Left renal cortex interstitium (tissue), 4 donors: ENCODE data around the gene KRT7. TPM values are rescaled to one million over a fixed set of nuclear protein-coding genes. Genes with fewer than 3 reads are reported as not detected.
"Not testable (repeated sequence)": the region's sequence is repeated elsewhere in the genome, so short reads cannot be mapped to it uniquely, and the experiment has no call there.

ENCODE experiments used
- DNase-seq, 4 donors: peaks; one replicate each; pipeline ENCODE4 v3.0.0-alpha.2; 2013; ENCODE audit warnings: low read depth in 4 of 4, low spot score in 2 of 4, missing footprints in 1 of 4
- polyA plus RNA-seq, 4 donors: library from polyadenylated mRNA; unstranded; fragments of 120-200 nt; gene quantifications; one replicate each; pipeline ENCODE4 v1.2.1, GENCODE V29; 2013; ENCODE audit not compliant: insufficient read length in 4 of 4

Gene KRT7
- polyA plus RNA-seq, 4 donors, result 61.8 to 110 (median 77.3) TPM

DNA sequence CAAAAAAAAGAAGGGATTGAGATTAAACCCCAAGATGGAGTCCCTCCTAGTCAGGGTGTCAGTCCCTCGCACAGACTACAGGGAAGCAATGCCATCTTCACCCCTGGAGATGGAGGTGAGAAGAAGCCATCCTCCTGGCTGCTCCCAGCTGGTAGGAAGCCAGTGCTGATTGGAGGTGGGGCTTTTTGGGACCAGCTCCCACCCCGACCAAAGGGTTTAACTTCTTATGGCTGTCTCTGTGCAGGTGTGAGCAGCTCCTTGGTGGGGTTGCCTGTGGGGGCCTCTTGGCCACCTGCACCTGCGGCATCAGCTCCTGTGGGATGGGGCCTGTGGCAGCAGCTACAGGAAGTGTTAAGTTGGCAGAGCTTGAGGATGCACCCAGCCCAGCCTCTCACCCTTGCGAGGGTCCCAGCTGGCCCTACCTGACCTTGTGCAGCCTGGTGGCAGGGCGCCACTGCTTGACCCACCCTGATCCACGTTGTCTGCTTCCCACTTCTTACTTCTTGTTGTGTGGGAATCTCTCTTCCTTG, 37.6 kb downstream of the KRT7 start:
- no peak for DNase-seq

DNA sequence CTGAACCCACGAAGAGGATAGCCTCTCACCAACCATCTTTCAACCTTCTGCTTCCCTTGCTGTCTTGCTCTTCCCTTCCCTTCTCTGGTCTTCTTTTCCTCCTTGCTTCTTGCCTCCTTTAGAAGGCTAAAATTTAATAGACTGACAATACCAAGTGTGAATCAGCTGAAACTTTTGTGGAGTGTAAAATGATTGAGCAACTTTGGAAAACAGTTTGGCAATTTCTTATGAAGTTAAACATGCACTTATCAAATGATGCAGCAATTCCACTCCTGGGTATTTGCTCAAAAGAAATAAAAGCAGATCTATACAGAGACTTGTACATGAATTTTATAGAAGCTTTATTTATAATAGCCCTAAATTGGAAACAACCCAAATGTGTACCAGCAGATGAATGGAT, 38.1 kb downstream of the KRT7 start:
- no peak for DNase-seq

DNA sequence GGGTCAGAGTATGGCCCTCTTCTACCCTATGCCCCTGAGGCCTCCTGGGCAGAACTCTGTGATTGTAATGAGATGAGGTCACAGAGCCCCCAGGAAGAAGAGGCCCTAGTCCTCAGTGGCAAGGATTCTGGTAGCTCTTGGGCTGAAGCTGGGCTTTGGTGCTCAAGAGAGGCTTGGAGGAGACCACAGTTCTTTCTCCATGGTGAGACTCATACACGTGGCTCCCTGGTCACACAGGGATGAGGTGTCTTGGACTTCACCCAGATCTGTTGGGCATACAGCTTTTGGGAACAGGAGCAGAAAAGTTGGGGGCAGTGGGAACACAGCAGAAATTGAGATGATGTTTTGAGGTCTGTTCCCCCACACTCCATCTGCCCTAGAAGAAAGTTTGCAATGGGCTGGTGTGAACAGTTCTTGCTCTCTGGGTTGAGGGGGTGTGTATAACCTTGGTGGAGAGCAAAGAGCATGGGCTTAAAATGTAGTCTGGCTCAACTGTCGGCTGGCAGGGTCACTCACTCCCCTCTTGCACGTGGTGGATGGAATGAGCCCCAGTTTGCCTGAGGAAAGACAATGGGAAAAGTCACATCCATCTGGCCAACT, 41.6 kb downstream of the KRT7 start, which contains the start of gene KRT86:
Gene KRT86, plus strand, starts transcription at position 125 of the 600 bp plus-strand sequence. CDS start 27,272 bp downstream, outside the sequence.
- DNase-seq, result no peak

DNA sequence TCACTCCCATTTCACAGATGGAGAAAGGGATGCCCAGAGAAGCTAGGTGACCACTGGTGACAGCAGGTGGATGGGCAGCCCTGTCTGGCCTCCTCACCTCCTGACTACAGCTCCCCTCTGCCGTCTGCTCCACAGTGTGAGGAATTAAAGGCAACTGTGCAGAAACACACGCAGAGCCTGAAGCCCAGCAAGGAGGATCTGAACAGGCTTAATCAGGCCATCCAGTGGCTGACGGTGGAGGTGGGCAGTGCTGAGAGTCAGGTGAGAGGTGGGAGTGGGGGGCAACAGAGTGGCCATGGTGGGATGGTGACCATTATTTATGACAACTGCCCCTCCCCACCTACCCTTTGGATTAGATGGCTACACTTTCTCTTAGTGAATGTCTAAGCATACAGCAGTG, 42.6 kb downstream of the KRT7 start:
- DNase-seq, result no peak

DNA sequence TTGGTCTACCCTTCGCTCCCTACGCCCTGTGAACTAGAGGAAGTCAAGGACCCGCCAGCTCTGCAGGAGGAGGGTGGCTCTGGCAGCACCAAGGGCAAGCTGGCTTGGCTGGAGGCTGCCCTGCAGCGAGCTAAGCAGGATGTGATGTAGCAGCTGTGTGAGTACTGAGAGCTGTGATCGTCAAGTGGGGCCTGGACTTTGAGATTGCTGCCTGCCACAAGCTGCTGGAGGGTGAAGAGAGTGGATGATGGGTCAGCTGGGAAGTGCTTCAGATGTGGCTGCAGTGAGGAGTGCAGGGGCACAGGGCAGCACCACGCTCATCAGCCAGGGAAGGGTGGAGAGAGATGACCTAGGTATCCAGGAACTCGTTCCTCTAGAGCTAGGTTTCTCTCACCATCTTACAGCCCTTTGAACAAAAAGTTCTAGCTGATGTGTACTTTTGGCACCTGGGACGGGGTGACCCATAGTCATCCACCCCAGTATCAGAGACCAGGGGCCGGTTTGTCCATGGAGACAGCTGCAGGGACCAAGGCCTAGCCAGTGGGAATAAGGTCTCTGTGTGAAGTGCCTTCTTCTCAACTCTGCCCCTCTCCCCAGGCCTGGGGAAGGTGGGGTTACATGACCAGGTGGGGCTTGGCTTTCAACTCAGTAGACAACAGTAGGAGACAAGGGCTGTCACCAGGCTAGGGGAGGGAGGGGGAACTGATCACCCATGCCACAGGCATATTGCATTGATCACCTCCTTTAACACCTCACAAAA, 44.6 kb downstream of the KRT7 start:
- DNase-seq, result no peak

DNA sequence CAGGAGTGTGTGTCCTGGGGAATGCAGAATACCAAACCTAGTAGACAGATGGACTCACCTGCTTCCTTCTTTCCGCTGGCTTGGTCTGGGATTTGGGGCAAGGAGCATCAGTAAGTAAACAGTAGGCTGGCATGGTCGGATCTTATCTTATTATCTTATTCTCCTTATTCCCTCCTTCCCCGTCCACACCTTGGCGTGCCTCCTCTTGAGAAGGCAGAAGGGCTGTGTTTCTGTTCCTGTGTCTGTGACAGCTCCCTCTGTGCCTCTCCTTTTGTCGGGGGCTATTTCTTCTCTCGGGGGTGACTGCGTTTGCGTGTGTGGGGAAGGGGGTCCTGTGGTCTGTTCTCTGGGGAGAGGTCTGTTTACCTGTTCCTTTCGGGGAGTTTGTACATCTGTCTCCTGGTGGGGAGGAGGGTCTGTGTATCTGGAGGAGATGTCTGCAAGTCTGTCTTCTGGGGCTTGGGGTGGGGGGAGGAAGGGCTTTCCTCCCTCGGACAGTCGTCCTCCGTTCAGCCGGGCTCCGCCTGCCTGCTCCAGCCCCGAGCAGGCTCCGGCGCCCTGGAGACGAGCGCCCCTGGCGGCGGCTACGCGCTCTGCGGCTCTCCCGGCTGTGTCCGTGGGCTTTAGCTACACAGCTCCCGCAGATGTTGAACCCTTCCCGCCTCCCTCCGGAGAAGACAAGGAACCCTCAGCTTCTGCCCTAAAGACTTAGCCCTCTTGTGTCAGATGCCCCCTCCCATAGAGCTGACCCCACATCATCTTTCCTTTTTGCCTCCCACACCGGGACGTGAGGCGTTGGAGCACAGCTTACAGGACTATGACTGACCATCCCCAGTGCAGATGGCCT, 45.8 kb downstream of the KRT7 start:
- peak in 3 of 4 donors; percentile 56 to 61 (median 59) for DNase-seq

DNA sequence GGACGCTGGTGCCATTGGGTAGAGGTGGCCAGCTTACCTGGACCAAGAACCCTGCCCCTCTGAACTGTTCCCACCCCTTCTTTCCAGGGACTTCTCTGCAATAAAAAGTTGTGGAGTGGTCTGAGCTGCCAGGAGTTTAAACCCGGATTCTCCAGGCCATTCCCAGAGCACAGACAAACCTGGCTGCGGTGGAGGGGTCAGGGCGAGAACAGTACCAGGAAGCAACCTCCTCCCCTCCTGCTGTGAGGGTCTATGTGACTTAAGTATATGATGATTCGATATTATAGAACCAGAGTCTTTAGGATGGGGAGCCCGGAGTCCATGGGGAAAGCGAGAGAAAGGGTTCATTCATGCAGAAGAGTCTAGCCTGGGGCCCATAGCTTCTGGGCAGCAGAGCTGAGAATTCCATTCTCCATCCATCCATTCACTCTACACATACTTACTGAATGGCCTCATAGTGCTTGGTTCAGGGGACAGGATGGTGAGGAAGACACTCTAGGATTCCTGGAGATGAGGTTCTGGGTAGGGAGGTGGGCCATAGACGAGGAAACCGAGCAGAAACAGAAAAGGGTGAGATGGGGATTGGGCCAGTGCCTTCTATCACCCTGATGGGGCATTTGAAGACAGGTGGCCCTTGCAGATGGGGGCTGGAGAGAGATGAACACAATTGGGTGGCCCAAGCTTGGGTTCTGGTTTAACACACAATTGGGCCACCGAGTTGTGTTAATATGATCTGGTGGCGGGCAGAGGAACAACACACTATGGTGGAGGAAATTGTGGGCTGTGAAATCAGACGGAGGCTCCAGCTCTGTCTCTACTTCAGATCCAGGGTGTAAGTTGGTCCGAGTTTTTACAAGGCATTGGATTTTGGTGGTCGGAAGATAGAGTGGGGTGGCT, 46.6 kb downstream of the KRT7 start:
- DNase-seq, result no peak

DNA sequence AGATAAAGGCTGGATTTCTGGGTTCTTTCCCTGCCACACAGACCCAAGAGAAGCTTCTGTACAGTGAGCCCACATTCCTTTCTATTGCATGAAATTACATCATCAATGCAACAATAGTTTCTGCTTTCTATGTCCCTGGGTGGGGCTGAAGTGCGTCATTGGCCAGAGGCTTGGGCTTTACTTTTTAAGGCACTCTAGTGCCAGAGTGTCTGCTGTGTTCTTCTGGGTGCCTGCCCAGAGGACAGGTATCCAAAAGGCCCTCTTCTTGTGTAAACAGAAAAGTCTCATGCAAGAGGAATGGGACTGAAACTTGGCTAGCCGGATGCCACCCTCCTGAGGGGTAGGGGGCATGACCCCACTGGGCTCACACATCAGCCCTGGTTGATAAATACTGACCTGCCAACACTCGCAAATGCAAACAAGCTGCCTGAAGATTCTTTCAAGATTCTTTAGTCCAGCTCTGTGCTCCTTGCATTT, 47.3 kb downstream of the KRT7 start:
- DNase-seq, result no peak

DNA sequence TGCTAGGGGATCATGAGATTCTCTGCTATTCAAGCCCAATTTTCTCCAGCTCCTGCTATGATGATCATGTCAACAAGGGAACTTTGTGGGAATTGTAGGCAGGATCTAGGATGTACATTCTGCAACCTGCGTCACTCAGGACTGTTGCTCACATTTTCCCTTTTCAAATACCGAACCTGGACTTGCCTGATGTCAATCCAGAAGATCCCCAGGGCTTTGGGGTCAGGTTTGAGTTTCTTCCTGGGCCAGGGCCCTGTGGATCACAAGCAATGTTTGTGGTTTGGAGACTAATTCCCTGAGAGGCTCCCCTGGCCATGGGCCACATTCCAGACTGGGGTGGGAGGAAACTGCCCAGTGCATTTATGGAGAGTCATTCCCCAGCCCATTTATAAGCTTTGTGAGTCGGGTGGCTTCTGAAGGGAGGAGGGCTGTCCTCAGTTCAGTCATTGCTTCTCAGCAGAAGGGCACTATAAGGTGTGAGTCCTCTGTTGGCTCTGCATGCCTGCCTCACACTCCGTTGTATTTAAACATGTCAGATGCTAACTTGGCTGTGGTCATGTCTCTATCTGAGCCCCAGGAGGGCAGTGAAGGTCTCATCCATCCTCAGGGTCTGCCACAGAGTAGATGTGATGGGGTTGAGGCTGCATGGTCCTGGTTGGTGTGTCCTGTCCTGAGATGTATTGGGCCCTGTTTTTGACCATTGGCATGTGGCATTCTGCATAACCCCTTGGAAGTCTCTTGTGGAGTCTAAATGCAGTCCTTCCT, 47.9 kb downstream of the KRT7 start:
- no peak for DNase-seq

DNA sequence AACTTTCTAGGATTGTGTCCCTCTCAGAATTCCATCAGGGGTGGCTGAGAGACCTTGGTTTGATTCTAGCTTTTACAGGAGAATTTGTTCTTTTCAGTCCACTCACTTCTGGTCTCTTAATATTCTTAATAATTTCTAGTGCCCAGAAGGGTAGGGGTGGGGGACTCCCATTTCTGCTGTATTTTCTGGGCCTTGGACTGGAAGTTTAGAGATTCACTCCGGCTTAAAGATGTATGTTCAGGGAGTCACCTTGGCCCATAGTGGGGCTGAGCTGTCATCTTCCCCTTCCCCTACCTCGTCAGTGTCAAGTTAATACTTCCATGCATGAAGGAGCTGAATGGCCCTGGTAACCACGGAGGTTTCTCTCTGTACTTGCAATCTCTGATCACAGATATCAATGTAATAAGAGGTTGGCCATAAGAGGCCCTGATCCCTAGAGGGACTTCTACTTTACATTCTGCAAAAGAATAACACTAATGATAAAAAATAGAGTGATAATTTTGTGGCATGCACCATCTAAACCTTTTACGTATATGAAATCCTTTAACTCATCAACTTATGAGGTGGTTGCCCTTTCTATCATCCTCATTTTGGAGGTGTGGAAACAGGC, 51.6 kb downstream of the KRT7 start:
- no peak for DNase-seq

DNA sequence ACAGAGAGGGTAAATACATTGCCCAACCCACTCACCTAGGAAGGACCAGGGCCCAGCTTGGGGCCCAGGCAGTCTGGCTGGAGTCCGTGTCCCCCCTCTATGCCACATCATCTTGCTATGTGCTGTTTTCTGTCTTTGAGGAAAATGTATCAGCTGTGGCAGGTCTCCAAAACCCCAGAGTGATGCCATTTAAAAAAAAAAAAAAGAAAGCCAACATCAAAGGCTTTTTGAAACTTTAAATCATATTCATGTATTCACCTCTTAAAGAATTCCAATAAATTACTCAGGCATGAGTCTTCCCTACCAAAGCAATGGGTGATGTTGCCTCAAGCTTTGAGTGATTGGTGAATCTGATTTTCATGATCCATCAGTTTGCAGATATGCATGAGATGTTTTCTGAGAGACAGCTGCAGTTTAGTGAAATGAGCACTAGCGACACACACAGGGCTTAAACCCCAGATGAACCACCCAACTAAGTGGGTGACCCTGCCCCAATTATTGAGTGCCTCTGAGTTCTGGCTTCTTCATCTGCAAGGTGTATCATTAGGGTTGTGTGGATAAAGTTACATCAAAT, 52.2 kb downstream of the KRT7 start:
- DNase-seq, result no peak

DNA sequence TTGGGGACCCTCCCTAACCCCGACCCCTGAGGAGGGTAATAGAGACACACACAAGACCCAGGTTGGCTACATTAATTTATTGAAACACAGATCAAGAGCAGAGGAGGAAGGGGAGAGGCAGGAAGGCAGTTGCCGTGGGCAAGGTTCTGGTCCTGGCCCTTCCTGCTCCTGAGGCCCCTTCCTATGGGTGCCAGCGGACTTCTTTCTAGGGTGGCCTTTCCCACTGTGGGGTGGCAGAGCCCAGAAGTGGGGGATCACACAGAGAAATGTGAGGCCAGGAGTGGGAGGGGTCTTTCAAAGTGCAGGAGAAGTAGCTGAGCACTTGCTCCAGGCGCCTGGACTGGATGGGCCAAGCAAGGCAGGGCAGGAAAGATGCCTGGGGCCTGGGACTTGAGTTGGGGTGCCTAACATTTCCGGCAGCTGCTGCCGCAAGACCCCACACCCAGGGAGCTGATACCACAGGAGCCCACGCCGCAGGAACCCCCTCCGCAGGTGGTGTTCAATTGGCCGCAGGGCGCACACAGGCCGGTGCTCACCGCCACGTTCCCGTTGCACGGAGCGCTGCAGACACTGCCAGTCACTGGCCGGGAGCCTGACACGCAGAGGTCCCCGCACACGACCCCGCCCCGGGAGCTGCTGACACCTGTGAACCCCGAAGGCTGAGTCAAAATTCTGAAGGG, 52.9 kb downstream of the KRT7 start:
- no peak for DNase-seq

DNA sequence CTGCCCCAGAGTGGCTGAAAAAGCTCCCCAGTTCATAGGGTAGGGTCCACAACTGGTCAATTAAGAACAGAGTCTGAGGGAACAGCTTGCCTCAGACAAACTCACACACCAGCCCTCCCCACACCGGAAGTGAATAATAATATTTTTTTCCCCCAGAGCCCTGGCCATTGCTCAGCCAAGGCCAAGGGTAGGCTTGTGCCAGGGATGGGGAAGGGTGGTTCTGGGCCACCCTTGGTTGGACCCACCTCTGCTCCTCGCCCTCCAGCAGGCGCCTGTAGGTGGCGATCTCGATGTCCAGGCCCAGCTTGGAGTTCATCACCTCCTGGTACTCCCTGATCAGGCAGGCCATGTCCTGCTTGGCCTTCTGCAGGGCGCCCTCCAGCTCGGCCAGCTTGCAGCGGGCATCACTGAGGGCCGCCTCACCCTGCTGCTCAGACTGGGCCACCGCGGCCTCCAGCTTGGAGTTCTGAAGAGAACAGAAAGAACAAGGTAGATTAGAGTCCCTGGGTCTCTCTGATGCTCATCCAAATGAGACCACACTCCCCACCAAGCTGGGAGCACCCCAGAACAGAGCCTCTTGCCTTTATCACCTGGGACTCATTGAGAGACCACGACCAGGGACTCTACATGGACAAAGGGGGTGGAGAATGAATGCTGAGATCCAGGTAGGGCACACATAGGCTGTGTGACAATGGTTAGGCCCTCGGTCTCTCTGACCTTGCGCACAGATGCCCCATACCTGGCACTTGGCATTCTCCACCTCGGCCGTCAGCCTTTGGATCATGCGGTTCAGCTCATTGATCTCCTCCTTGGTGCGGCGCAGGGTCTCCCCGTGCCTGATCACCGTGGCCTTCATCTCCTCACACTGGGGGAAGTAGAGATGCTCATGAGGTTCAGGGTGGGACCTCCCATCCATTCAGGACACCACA, 54.1 kb downstream of the KRT7 start:
- not testable (repeated sequence) for DNase-seq

DNA sequence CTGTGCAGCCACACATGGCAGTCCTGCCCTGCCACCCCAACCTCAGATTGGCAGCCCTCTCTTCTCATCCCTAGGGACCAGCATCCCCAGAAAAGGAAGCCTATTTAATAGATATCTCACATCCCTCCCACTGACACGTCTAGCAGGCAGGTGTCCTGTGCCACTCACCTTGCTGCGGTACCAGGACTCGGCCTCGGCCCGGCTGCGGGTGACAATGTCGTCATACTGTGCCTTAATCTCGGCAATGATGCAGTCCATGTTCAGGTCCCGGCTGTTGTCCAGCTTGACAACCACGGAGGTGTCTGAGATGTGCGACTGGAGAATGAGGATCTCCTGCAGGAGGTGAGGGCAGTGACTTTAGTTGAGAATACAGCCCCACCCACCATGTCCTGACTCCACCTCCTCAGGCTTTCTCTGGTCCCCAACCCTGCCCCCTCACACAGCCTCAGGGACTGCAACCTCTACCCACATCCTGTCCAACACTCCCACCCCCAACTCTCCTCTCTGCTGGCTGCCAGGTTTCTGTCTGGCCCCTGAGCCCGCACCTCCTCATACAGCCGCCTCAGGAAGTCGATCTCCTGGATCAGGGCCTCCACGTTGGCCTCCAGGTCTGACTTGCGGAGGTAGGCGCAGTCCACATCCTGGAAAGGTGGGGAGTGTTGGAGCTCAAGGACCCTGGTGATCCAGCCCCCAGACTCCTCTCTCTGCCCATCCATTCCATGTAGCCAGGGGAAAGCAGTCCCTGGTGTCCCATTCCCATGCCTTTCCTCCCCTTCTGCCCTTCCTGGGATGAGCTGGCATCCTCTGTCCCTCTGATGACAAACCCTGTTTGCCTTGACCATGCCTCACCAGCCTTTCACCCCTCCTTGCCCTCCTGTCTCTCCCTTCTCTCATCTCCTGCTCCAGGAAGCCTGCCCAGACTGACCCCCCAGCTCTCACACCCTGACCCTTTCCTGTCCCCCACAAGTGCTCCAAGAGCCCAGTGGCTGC, 55.1 kb downstream of the KRT7 start:
- DNase-seq, result not testable (repeated sequence)

DNA sequence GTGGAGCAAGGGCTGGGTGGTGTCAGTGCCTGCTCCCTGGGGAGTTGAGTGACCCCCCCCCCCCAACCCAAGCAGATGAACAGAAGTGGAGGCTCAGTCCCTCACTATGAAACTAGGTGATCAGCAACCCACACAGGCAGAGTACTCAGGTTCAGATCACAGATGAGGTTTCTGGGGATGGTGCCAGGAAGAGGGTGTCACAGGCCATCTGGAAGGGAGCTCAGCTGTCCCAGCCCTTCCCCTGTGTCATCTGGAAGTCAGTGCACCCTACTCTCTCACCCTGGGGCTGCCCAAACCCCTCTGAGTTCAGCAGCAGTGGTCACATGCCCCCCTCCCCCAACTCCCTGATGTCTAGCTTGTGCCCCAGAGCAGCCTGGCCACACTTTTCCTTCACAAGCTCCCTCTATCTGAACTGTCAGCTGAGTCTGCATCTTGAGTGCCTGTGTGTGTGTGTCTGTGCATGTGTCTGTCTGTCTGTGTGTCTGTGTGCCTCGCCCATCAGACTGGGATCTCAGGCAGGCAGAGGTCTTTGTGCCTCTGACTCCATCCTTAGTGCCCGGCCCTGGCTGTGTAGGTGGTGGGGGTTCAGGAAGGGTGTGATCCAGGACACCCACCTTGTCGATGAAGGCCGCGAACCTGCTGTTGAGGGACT, 57.6 kb downstream of the KRT7 start:
- DNase-seq, result not testable (repeated sequence)
